A549 (cell line): ENCODE measurements around the gene TOMM20. TPM values are rescaled to one million over a fixed set of nuclear protein-coding genes. Genes with fewer than 3 reads are reported as not detected.

Experiments used
- ATAC-seq, 2 experiments: fragments of 200-7000 bp in 1 of 2; fragments of >200 bp in 1 of 2; cut with Nextera tagmentation in 1 of 2; cut with Tn5 transposase in 1 of 2; 3 replicates each; pipeline versions ENCODE4 v1.8.0 to v1.9.1; 2018 to 2020; ENCODE audit warnings: mild to moderate bottlenecking in 1 of 2, moderate library complexity in 1 of 2
- CTCF ChIA-PET: fragments of 300-600 bp; sonication (Branson Sonifier 250); formaldehyde crosslinking; extraction: SDS; loops from one replicate; lab custom pipeline; 2021; ENCODE audit warnings: antibody characterized with exemption, inconsistent platforms; lab: Yijun Ruan, JAX
- POLR2A ChIA-PET: fragments of 350-600 bp; formaldehyde crosslinking; extraction: SDS; loops from one replicate; lab custom pipeline; 2021; ENCODE audit warnings: antibody characterized with exemption, inconsistent platforms; lab: Yijun Ruan, JAX
- DNase-seq, 2 experiments: peaks; one replicate each; pipeline versions ENCODE4 v3.0.0 to v3.0.0-alpha.2; 2011 to 2016; ENCODE audit warnings: low read depth in 1 of 2, low spot score in 1 of 2
- FAIRE-seq: peaks from 2 replicates; lab custom pipeline; 2011; peaks lifted over from hg19 to GRCh38; lab: Jason Lieb, UNC
- H3K27ac ChIP-seq, 2 experiments: fragments of >200 bp; sonication (Bioruptor Twin); formaldehyde crosslinking; 3 replicates each; pipeline ENCODE4 v1.5.1; 2016 to 2017
- H3K4me1 ChIP-seq: fragments of >200 bp; sonication (Bioruptor Twin); formaldehyde crosslinking; 3 replicates; pipeline ENCODE4 v1.6.1; 2016
- H3K4me2 ChIP-seq: fragments of >200 bp; sonication (Bioruptor Twin); formaldehyde crosslinking; 3 replicates; pipeline ENCODE4 v1.6.1; 2016
- H3K4me3 ChIP-seq: fragments of >200 bp; sonication (Bioruptor Twin); formaldehyde crosslinking; 3 replicates; pipeline ENCODE4 v1.5.1; 2016
- H3K9me3 ChIP-seq: fragments of >200 bp; sonication (Bioruptor Twin); formaldehyde crosslinking; 3 replicates; pipeline ENCODE4 v1.6.1; 2016
- BHLHE40 ChIP-seq: IDR thresholded peaks from 2 replicates; pipeline ENCODE4 v1.6.1; 2012; ENCODE audit warnings: low read depth, low read length, inconsistent platforms
- CBX8 ChIP-seq: fragments of 200-600 bp; sonication (generic); IDR thresholded peaks from 2 replicates; pipeline ENCODE4 v1.6.1; 2016
- CHD4 ChIP-seq: fragments of 200-600 bp; sonication (generic); IDR thresholded peaks from 2 replicates; pipeline ENCODE4 v1.6.1; 2016; ENCODE audit warnings: antibody characterized with exemption, mild to moderate bottlenecking, borderline replicate concordance
- EHMT2 ChIP-seq: fragments of 200-600 bp; sonication (generic); IDR thresholded peaks from 2 replicates; pipeline ENCODE4 v1.6.1; 2016; ENCODE audit warnings: antibody characterized with exemption, low read depth, mild to moderate bottlenecking, moderate library complexity
- EP300 ChIP-seq, 2 experiments: fragments of >200 bp; sonication (Bioruptor Twin); formaldehyde crosslinking; IDR thresholded peaks; 2 replicates in 1 of 2; 3 replicates in 1 of 2; pipeline ENCODE4 v1.6.1; 2016 to 2017
- ESRRA ChIP-seq: fragments of 150-350 bp; IDR thresholded peaks from 2 replicates; pipeline ENCODE4 v1.6.1; 2014; ENCODE audit warnings: mild to moderate bottlenecking, low read length, borderline replicate concordance
- FOSB ChIP-seq: fragments of 250-450 bp; sonication (Bioruptor Pico); IDR thresholded peaks from 2 replicates; pipeline ENCODE4 v1.5.0; 2020; ENCODE audit warnings: mild to moderate bottlenecking, moderate library complexity
- FOSL2 ChIP-seq, 2 experiments: fragments of 450-650 bp in 1 of 2; fragments of >200 bp in 1 of 2; sonication (Bioruptor Twin) in 1 of 2; formaldehyde crosslinking; IDR thresholded peaks; 2 replicates each; pipeline versions ENCODE4 v1.5.0 to v1.6.1; 2016 to 2020; ENCODE audit warnings: mild to moderate bottlenecking in 1 of 2, moderate library complexity in 1 of 2
- FOXS1 ChIP-seq: fragments of 250-450 bp; sonication (Bioruptor Pico); IDR thresholded peaks from 2 replicates; pipeline ENCODE4 v1.5.0; 2020; ENCODE audit warnings: mild to moderate bottlenecking, moderate library complexity
- GATA3 ChIP-seq: IDR thresholded peaks from 2 replicates; pipeline ENCODE4 v1.6.1; 2012; ENCODE audit warnings: borderline replicate concordance
- HOXB5 ChIP-seq: fragments of 250-450 bp; sonication (Bioruptor Pico); IDR thresholded peaks from 2 replicates; pipeline ENCODE4 v1.5.0; 2020; ENCODE audit warnings: mild to moderate bottlenecking, moderate library complexity
- JUN ChIP-seq, 2 experiments: fragments of >200 bp; sonication (Bioruptor Twin); formaldehyde crosslinking; IDR thresholded peaks; 2 replicates in 1 of 2; 3 replicates in 1 of 2; pipeline ENCODE4 v1.6.1; 2016 to 2017
- JUNB ChIP-seq: fragments of >200 bp; sonication (Bioruptor Twin); formaldehyde crosslinking; IDR thresholded peaks from 2 replicates; pipeline ENCODE4 v1.6.1; 2016
- MAFK ChIP-seq: fragments of 450-650 bp; IDR thresholded peaks from 2 replicates; pipeline ENCODE4 v1.6.1; 2014; ENCODE audit not compliant: partially characterized antibody
- MYC ChIP-seq: IDR thresholded peaks from 2 replicates; pipeline ENCODE4 v1.6.1; 2012; ENCODE audit warnings: mild to moderate bottlenecking, inconsistent platforms, low read length, improper control_type of control experiment, borderline replicate concordance
- PHF8 ChIP-seq: fragments of 200-600 bp; sonication (generic); IDR thresholded peaks from 2 replicates; pipeline ENCODE4 v1.6.1; 2016; ENCODE audit warnings: low read depth, mild to moderate bottlenecking, antibody characterized with exemption, moderate library complexity, borderline replicate concordance
- POLR2A ChIP-seq: IDR thresholded peaks from 2 replicates; pipeline ENCODE4 v1.6.1; 2012; ENCODE audit warnings: mild to moderate bottlenecking, low read length
- RARB ChIP-seq: fragments of 250-450 bp; sonication (Bioruptor Pico); IDR thresholded peaks from 2 replicates; pipeline ENCODE4 v1.8.0; 2021; ENCODE audit warnings: mild to moderate bottlenecking, moderate library complexity
- RCOR1 ChIP-seq: fragments of 150-350 bp; IDR thresholded peaks from 2 replicates; pipeline ENCODE4 v1.6.1; 2014; ENCODE audit warnings: antibody characterized with exemption, low read length, low read depth
- RFX5 ChIP-seq: fragments of 450-650 bp; IDR thresholded peaks from 2 replicates; pipeline ENCODE4 v1.7.1; 2014; ENCODE audit warnings: antibody characterized with exemption, mild to moderate bottlenecking, moderate library complexity
- RNF2 ChIP-seq: fragments of 200-600 bp; sonication (generic); IDR thresholded peaks from 2 replicates; pipeline ENCODE4 v1.6.1; 2016; ENCODE audit warnings: low read depth, mild to moderate bottlenecking, antibody characterized with exemption, moderate library complexity, borderline replicate concordance
- SMC3 ChIP-seq: fragments of >200 bp; sonication (Bioruptor Twin); formaldehyde crosslinking; IDR thresholded peaks from 3 replicates; pipeline ENCODE4 v1.6.1; 2018; ENCODE audit warnings: inconsistent platforms
- TP53 ChIP-seq: fragments of 250-450 bp; sonication (Bioruptor Pico); IDR thresholded peaks from 2 replicates; pipeline ENCODE4 v1.5.0; 2021; ENCODE audit warnings: mild to moderate bottlenecking, moderate library complexity
- ZFP36 ChIP-seq: fragments of 450-650 bp; IDR thresholded peaks from 2 replicates; pipeline ENCODE4 v1.6.1; 2014; ENCODE audit warnings: borderline replicate concordance; ENCODE audit not compliant: partially characterized antibody
- ZNF302 ChIP-seq: fragments of 250-450 bp; sonication (Bioruptor Pico); IDR thresholded peaks from 2 replicates; pipeline ENCODE4 v1.9.0; 2021; ENCODE audit warnings: inconsistent platforms, mild to moderate bottlenecking, moderate library complexity
- ZSCAN20 ChIP-seq: fragments of 250-450 bp; sonication (Bioruptor Pico); IDR thresholded peaks from 2 replicates; pipeline ENCODE4 v1.8.0; 2022; ENCODE audit warnings: mild to moderate bottlenecking, moderate library complexity
- WGBS: methylation state at CpG from one replicate; pipeline ENCODE4 v1.1.6; 2017; ENCODE audit errors: missing lambda C conversion rate; 5-methylcytosine and 5-hydroxymethylcytosine counted together
- polyA plus RNA-seq, 4 experiments: library from polyadenylated mRNA; depleted of rRNA in 3 of 4; stranded (reverse); fragments of >200 nt; fragmentation: RNase III in 1 of 4; extraction: RNeasy Plus Mini Kit Qiagen cat#74134 plus additional on column Dnase treatment in 1 of 4; gene quantifications; 2 replicates in 3 of 4; 3 replicates in 1 of 4; pipeline ENCODE4 v1.2.3, GENCODE V29; 2011 to 2017
- TF ChIP-seq, protein P1 (sequence below): IDR thresholded peaks from 2 replicates; pipeline ENCODE4 v1.6.1; 2012
- TF ChIP-seq, protein P2 (sequence below): fragments of >200 bp; sonication (Bioruptor Twin); formaldehyde crosslinking; IDR thresholded peaks from 2 replicates; pipeline ENCODE4 v1.6.1; 2016
- TF ChIP-seq, protein P3 (sequence below): fragments of 250-450 bp; sonication (Bioruptor Pico); IDR thresholded peaks from 2 replicates; pipeline ENCODE4 v1.5.0; 2020; ENCODE audit warnings: low read depth, mild to moderate bottlenecking, moderate library complexity
- TF ChIP-seq, protein P4 (sequence below): fragments of >200 bp; sonication (Bioruptor Twin); formaldehyde crosslinking; IDR thresholded peaks from 3 replicates; pipeline ENCODE4 v1.6.1; 2016
- TF ChIP-seq, protein P5 (sequence below): fragments of 150-350 bp; IDR thresholded peaks from 2 replicates; pipeline ENCODE4 v1.6.1; 2014; ENCODE audit warnings: low read depth, mild to moderate bottlenecking, low read length
- TF ChIP-seq, protein P6 (sequence below): fragments of 450-650 bp; IDR thresholded peaks from 2 replicates; pipeline ENCODE4 v1.6.1; 2014; ENCODE audit warnings: antibody characterized with exemption

TOMM20 gene
- polyA plus RNA-seq, 2 of the 4 experiments (the other 2 are of a cell fraction) = 112 to 122 TPM

DNA sequence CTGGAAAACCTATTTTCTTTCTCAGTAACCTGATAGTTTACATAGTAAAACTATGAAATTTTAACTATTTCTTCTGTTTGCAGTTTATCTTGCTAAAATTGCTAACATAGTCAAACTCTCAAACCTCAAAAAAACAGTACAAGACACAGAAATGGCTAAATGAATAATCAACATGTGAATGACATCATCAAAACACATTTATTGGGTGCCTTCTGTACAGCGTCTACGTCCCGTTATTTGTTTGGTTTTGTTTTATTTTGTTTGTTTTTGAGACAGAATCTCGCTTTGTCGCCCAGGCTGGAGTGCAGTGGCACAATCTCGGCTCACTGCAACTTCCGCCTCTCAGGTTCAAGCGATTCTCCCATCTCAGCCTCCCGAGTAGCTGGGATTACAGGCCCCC lies 21.2 kb upstream of the TOMM20 start:
- no peak for FAIRE-seq
- POLR2A ChIA-PET = interaction anchor here (3.0 kb wide), 1 partner anchor 11 kb away, joined by 12 read pairs; the partner anchor contains the start of gene RBM34
- DNase-seq = no peak
- WGBS = 91% methylated on average over 9 of the region's 9 CpGs
- H3K4me1 ChIP-seq = no peaks in the 10 kb centered on the region
- H3K4me3 ChIP-seq = no peak overlapping the region
- no peak overlapping the region for H3K27ac ChIP-seq
- no peak for ATAC-seq
- TF ChIP-seq PHF8 (no peak), SMC3 (no peak), RCOR1 (no peak), ZSCAN20 (CRISPR knock-in tag) (no peak), EHMT2 (no peak), FOXS1 (CRISPR knock-in tag) (no peak), MYC (no peak), CHD4 (no peak)
- TF ChIP-seq, protein P1, sequence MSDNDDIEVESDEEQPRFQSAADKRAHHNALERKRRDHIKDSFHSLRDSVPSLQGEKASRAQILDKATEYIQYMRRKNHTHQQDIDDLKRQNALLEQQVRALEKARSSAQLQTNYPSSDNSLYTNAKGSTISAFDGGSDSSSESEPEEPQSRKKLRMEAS = no peak
- TF ChIP-seq, protein P2, sequence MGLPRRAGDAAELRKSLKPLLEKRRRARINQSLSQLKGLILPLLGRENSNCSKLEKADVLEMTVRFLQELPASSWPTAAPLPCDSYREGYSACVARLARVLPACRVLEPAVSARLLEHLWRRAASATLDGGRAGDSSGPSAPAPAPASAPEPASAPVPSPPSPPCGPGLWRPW = no peak
- TF ChIP-seq, protein P3, sequence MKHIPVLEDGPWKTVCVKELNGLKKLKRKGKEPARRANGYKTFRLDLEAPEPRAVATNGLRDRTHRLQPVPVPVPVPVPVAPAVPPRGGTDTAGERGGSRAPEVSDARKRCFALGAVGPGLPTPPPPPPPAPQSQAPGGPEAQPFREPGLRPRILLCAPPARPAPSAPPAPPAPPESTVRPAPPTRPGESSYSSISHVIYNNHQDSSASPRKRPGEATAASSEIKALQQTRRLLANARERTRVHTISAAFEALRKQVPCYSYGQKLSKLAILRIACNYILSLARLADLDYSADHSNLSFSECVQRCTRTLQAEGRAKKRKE (CRISPR knock-in tag) = no peak
- no peaks in the 10 kb centered on the region for H3K9me3 ChIP-seq
- CTCF ChIA-PET = no interaction called here
- no peak overlapping the region for H3K4me2 ChIP-seq

DNA sequence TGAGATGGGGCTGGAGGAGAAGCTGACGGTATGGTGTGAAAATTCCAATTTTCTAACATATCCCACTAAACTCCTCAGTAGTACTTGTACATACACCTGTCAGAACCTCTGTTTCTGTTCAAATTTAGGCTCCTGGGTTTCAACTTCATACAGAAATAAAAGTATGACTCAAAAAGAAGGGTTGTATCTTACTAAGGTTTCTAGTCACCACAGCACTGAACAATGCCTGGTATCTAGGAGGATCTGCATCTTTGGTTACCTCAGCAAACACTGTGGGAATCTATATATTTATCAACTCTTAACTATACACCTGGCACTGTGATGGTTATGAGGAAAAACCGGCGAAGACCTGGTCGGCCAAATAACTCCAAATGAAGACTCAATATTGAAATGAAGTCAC lies 18.6 kb upstream of the TOMM20 start:
- POLR2A ChIA-PET = no interaction called here
- 93% methylated on average over 4 of the region's 4 CpGs for WGBS
- CTCF ChIA-PET = interaction anchor here (0.7 to 1.1 kb wide), 2 partner anchors 21 to 54 kb away, joined by 3 to 4 read pairs; no protein-coding TSS in a partner anchor

DNA sequence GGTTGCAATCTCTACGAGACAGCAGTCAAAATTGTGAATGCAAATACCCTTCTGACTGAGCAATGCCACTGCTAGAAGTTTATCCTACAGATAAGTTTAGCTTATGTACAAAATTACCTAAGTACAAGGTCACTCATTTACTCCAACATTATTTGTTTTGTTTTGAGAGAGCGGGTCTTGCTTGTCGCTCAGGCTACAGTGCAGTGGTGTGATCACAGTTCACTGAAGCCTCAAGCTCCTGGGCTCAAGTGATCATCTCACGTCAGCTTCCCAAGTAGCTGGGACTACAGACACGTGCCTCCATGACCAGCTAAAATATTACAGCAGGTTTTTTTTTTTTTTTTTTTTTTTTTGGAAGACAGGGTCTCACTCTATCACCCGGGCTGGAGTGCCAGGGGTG lies 17.0 kb upstream of the TOMM20 start:
- WGBS = 89% methylated on average over 6 of the region's 6 CpGs
- H3K4me1 ChIP-seq = no peaks in the 10 kb centered on the region
- ATAC-seq (0 out of 6 replicates have a peak, but pooled peaks of 1 of the 2 experiments have one; percentile 19), FAIRE-seq (no peak), DNase-seq (no peak)
- POLR2A ChIA-PET = interaction anchor here (0.6 to 1.8 kb wide), 3 partner anchors 11 to 608 kb away, joined by 3 to 10 read pairs (median 3); partner anchors contain the start of gene RBM34
- no peak overlapping the region for H3K4me3 ChIP-seq
- H3K27ac ChIP-seq = no peak overlapping the region
- H3K9me3 ChIP-seq = no peaks in the 10 kb centered on the region
- CTCF ChIA-PET = interaction anchor here (0.8 to 1.7 kb wide), 4 partner anchors 8 to 658 kb away, joined by 3 to 10 read pairs (median 3); no protein-coding TSS in a partner anchor
- H3K4me2 ChIP-seq = no peak overlapping the region
- TF ChIP-seq JUN (IDR thresholded peaks at IDR 0.05) (no peak), ZSCAN20 (CRISPR knock-in tag) (no peak), ESRRA (no peak), TP53 (CRISPR knock-in tag) (no peak), HOXB5 (no peak), RFX5 (no peak), BHLHE40 (no peak), POLR2A (no peak), ZFP36 (no peak), RNF2 (no peak), FOSL2 (IDR thresholded peaks at IDR 0.05) (no peak), FOSL2 (CRISPR knock-in tag; IDR thresholded peaks at IDR 0.05) (no peak), MAFK (no peak), GATA3 (no peak), FOSB (CRISPR knock-in tag) (no peak)
- TF ChIP-seq, protein P4, sequence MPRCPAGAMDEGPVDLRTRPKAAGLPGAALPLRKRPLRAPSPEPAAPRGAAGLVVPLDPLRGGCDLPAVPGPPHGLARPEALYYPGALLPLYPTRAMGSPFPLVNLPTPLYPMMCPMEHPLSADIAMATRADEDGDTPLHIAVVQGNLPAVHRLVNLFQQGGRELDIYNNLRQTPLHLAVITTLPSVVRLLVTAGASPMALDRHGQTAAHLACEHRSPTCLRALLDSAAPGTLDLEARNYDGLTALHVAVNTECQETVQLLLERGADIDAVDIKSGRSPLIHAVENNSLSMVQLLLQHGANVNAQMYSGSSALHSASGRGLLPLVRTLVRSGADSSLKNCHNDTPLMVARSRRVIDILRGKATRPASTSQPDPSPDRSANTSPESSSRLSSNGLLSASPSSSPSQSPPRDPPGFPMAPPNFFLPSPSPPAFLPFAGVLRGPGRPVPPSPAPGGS = no peak
- TF ChIP-seq, protein P5, sequence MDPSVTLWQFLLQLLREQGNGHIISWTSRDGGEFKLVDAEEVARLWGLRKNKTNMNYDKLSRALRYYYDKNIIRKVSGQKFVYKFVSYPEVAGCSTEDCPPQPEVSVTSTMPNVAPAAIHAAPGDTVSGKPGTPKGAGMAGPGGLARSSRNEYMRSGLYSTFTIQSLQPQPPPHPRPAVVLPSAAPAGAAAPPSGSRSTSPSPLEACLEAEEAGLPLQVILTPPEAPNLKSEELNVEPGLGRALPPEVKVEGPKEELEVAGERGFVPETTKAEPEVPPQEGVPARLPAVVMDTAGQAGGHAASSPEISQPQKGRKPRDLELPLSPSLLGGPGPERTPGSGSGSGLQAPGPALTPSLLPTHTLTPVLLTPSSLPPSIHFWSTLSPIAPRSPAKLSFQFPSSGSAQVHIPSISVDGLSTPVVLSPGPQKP = no peak
- TF ChIP-seq, protein P6, sequence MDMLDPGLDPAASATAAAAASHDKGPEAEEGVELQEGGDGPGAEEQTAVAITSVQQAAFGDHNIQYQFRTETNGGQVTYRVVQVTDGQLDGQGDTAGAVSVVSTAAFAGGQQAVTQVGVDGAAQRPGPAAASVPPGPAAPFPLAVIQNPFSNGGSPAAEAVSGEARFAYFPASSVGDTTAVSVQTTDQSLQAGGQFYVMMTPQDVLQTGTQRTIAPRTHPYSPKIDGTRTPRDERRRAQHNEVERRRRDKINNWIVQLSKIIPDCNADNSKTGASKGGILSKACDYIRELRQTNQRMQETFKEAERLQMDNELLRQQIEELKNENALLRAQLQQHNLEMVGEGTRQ = no peak
- TF ChIP-seq, protein P1 = no peak

More for the DNA sequence above, 18.6 kb upstream of the TOMM20 start:
- DNase-seq = no peak
- Histone ChIP-seq H3K4me2 (no peak overlapping the region), H3K4me1 (no peaks in the 10 kb centered on the region), H3K9me3 (no peaks in the 10 kb centered on the region), H3K27ac (no peak overlapping the region)
- no peak for ATAC-seq
- no peak for TF ChIP-seq CBX8
- TF ChIP-seq RARB (CRISPR knock-in tag) = no peak
- TF ChIP-seq JUNB = no peak
- TF ChIP-seq FOXS1 (CRISPR knock-in tag) = no peak
- TF ChIP-seq, protein P6 = no peak
- no peak for TF ChIP-seq ZNF302 (CRISPR knock-in tag)
- TF ChIP-seq EP300 (IDR thresholded peaks at IDR 0.05) = no peak
- TF ChIP-seq, all 56 proteins: peak for 0
- no peak overlapping the region for H3K4me3 ChIP-seq
- no peak for FAIRE-seq
